Measurements from ENCODE around the gene LSAMP.

Gene LSAMP

GRCh38 chr3:116429479-116430269 lies 15.6 kb downstream of the LSAMP start:
- TF ChIP-seq CTCF (IDR thresholded peaks at IDR 0.05): no peak

- no peak for TF ChIP-seq CTCF (IDR thresholded peaks at IDR 0.05)
Observed at GRCh38 chr3:116426036-116426435, 19.3 kb downstream of the LSAMP start.

GRCh38 chr3:116425126-116425525 lies 20.2 kb downstream of the LSAMP start:
- no peak for TF ChIP-seq CTCF (IDR thresholded peaks at IDR 0.05)

- TF ChIP-seq CTCF (IDR thresholded peaks at IDR 0.05): no peak
Observed at GRCh38 chr3:116423945-116424344, 21.3 kb downstream of the LSAMP start.

- TF ChIP-seq CTCF (IDR thresholded peaks at IDR 0.05): no peak
Observed at GRCh38 chr3:116423374-116423773, 21.9 kb downstream of the LSAMP start.

GRCh38 chr3:116417151-116417550 lies 28.1 kb downstream of the LSAMP start:
- TF ChIP-seq CTCF (IDR thresholded peaks at IDR 0.05): no peak

GRCh38 chr3:116413319-116413718 lies 32.0 kb downstream of the LSAMP start:
- TF ChIP-seq CTCF (IDR thresholded peaks at IDR 0.05): no peak

GRCh38 chr3:116408473-116408872 lies 36.8 kb downstream of the LSAMP start:
- no peak for TF ChIP-seq CTCF (IDR thresholded peaks at IDR 0.05)

Data from LNCAP (cell line).